COR-L47 (cell line): ENCODE data around the gene CARD19.
"Not testable (repeated sequence)": the region's sequence is repeated elsewhere in the genome, so short reads cannot be mapped to it uniquely, and the experiment has no call there.

Experiments used
- DNase-seq: peaks from one replicate; lab custom pipeline; 2025; lab: John Stamatoyannopoulos, UW

The CARD19 gene

GRCh38 chr9:93107151-93107824 is 11.3 kb downstream of the CARD19 start:
- DNase-seq = no peak

GRCh38 chr9:93107825-93108161 is 11.8 kb downstream of the CARD19 start:
- DNase-seq = no peak

- no peak for DNase-seq
Observed at GRCh38 chr9:93108291-93109041, 12.4 kb downstream of the CARD19 start.

- DNase-seq = no peak
Observed at GRCh38 chr9:93110311-93110855, 14.4 kb downstream of the CARD19 start.

- DNase-seq = no peak
Observed at GRCh38 chr9:93111001-93111370, 15.0 kb downstream of the CARD19 start.

GRCh38 chr9:93111371-93112115 is 15.5 kb downstream of the CARD19 start:
- no peak for DNase-seq

GRCh38 chr9:93112116-93112863 is 16.3 kb downstream of the CARD19 start:
- no peak for DNase-seq

- DNase-seq = no peak
Observed at GRCh38 chr9:93112864-93113389, 16.9 kb downstream of the CARD19 start.

- no peak for DNase-seq
Observed at GRCh38 chr9:93114169-93114983, 18.4 kb downstream of the CARD19 start.

- no peak for DNase-seq
Observed at GRCh38 chr9:93114984-93115335, 18.9 kb downstream of the CARD19 start.

- DNase-seq = no peak
Observed at GRCh38 chr9:93115486-93116071, 19.6 kb downstream of the CARD19 start.

GRCh38 chr9:93116072-93116961 is 20.3 kb downstream of the CARD19 start:
- no peak for DNase-seq

GRCh38 chr9:93117521-93117920 is 21.5 kb downstream of the CARD19 start:
- not testable (repeated sequence) for DNase-seq

GRCh38 chr9:93117924-93118862 is 22.2 kb downstream of the CARD19 start:
- DNase-seq = no peak

- no peak for DNase-seq
Observed at GRCh38 chr9:93118863-93119702, 23.1 kb downstream of the CARD19 start.

- no peak for DNase-seq
Observed at GRCh38 chr9:93119703-93119952, 23.6 kb downstream of the CARD19 start.

GRCh38 chr9:93119953-93120845 is 24.2 kb downstream of the CARD19 start:
- DNase-seq = peak; percentile 38
